DND-41 (cell line): ENCODE results near the gene RBM23.

Experiments
- CTCF ChIP-seq: IDR thresholded peaks from 2 replicates; pipeline ENCODE4 v1.5.1; 2012; ENCODE audit warnings: borderline replicate concordance, low read length, moderate library complexity, mild to moderate bottlenecking; ENCODE audit not compliant: poor library complexity, severe bottlenecking; ENCODE audit errors: extremely low read depth
- EZH2 ChIP-seq: IDR thresholded peaks from 3 replicates; pipeline ENCODE4 v1.6.1; 2012; ENCODE audit warnings: borderline replicate concordance, low read depth, mild to moderate bottlenecking, moderate library complexity, low read length, inconsistent platforms; ENCODE audit not compliant: severe bottlenecking

GRCh38 chr14:22865424-22866405 lies 53.2 kb downstream of the RBM23 start:
- TF ChIP-seq CTCF: peak; percentile 56
- TF ChIP-seq EZH2: no peak
